ENCODE measurements around the gene MAML1.
"Not testable (repeated sequence)": the region's sequence is repeated elsewhere in the genome, so short reads cannot be mapped to it uniquely, and the experiment has no call there.

GRCh38 chr5:179689212-179689611 is 43.4 kb upstream of the MAML1 start:
- TF ChIP-seq EZH2 (IDR thresholded peaks at IDR 0.05; ENCODE audit: insufficient read depth, poor library complexity, severe bottlenecking); EZH2phosphoT487 (IDR thresholded peaks at IDR 0.05; ENCODE audit: insufficient read depth, low read depth): not testable (repeated sequence)

Data from GM23248 (cell line).